NT2/D1 (cell line): ENCODE measurements around the gene PRXL2B.

ENCODE experiments used
- SUZ12 ChIP-seq: IDR thresholded peaks from 2 replicates; pipeline ENCODE4 v1.6.1; 2011; ENCODE audit not compliant: insufficient read length, insufficient read depth; ENCODE audit errors: extremely low read depth
- YY1 ChIP-seq: IDR thresholded peaks from 2 replicates; pipeline ENCODE4 v1.6.1; 2011; ENCODE audit not compliant: insufficient read length, insufficient read depth
- ZNF274 ChIP-seq: IDR thresholded peaks from 2 replicates; pipeline ENCODE4 v1.6.1; 2011; ENCODE audit warnings: mild to moderate bottlenecking, low read depth, low read length

DNA sequence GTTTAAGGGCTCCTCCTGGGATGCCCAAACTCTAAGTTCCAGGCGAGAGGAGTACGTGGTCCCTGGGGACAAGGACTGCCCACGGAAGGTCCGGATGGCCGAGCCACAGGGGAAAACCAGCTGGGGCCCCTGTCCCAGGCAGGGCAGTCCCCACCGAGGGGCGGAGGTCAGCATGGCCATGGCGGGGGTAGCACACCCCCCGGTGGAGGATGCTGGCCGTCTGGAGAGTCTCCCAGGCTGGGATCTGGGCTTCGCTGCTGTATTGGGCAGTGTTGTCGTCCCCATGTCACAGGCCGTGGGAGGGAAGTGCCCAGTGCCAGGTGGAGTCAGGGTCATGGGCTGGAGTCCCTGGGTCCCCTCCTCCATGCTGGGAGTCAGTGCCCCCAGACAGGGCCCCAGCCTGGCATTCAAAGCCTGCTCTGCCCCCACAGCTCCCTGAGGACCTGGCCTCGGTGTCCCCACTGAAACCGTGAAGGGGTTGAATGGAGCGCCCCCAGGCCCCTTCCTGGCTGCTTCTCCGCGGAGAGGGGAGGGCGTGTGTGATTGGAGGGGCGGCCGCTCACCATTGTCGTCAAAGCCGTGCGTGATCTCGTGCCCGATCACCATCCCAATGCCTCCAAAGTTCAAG is 6.8 kb downstream of the PRXL2B start:
- TF ChIP-seq SUZ12 (no peak), ZNF274 (no peak), YY1 (no peak)
